GM23338 (cell line): ENCODE measurements around the gene SPANXN2. TPM values are rescaled to one million over a fixed set of nuclear protein-coding genes. Genes with fewer than 3 reads are reported as not detected.

Experiments used
- ATAC-seq: fragments of 200-7000 bp; cut with Tn5 transposase; 3 replicates; pipeline ENCODE4 v1.9.1; 2020
- DNase-seq: peaks from one replicate; pipeline ENCODE4 v3.0.0-alpha.2; 2015; ENCODE audit warnings: low spot score
- H2AFZ ChIP-seq: fragments of 200-600 bp; sonication (generic); 2 replicates; pipeline ENCODE4 v1.8.0; 2016; ENCODE audit warnings: antibody characterized with exemption, mild to moderate bottlenecking, moderate library complexity
- H3F3A ChIP-seq: fragments of 200-600 bp; sonication (generic); replicated peaks from 2 replicates; pipeline ENCODE4 v1.8.0; 2017; ENCODE audit warnings: antibody characterized with exemption, mixed run types, low read depth
- H3K27ac ChIP-seq: fragments of 200-600 bp; sonication (generic); 2 replicates; pipeline ENCODE4 v1.6.1; 2016; ENCODE audit warnings: low read depth
- H3K27me3 ChIP-seq: fragments of 200-600 bp; sonication (generic); 2 replicates; pipeline ENCODE4 v1.8.0; 2016; ENCODE audit warnings: mild to moderate bottlenecking, mixed run types, moderate library complexity; ENCODE audit not compliant: insufficient read depth
- H3K36me3 ChIP-seq: fragments of 200-600 bp; sonication (generic); 2 replicates; pipeline ENCODE4 v1.8.0; 2016; ENCODE audit warnings: mild to moderate bottlenecking; ENCODE audit not compliant: insufficient read depth
- H3K4me1 ChIP-seq: fragments of 200-600 bp; sonication (generic); 2 replicates; pipeline ENCODE4 v1.8.0; 2016; ENCODE audit warnings: mild to moderate bottlenecking, moderate library complexity; ENCODE audit not compliant: insufficient read depth
- H3K4me2 ChIP-seq: fragments of 200-600 bp; sonication (generic); 2 replicates; pipeline ENCODE4 v1.7.1; 2017; ENCODE audit warnings: mixed run types
- H3K4me3 ChIP-seq: fragments of 200-600 bp; sonication (generic); 2 replicates; pipeline ENCODE4 v1.6.1; 2016; ENCODE audit warnings: mixed run types
- H3K79me2 ChIP-seq: fragments of 200-600 bp; sonication (generic); replicated peaks from 2 replicates; pipeline ENCODE4 v1.8.0; 2017; ENCODE audit warnings: mild to moderate bottlenecking; ENCODE audit not compliant: insufficient read depth
- H3K9me2 ChIP-seq: fragments of 200-600 bp; sonication (generic); 2 replicates; pipeline ENCODE4 v1.8.0; 2017; ENCODE audit not compliant: insufficient read depth
- H4K20me1 ChIP-seq: fragments of 200-600 bp; sonication (generic); replicated peaks from 2 replicates; pipeline ENCODE4 v1.8.0; 2017; ENCODE audit warnings: mild to moderate bottlenecking; ENCODE audit not compliant: insufficient read depth
- H3K27ac Mint-ChIP-seq: 2 replicates; pipeline ENCODE4 v1.8.0; 2020; ENCODE audit warnings: inconsistent platforms, mild to moderate bottlenecking, moderate library complexity, mixed read lengths
- H3K27me3 Mint-ChIP-seq: 3 replicates; pipeline ENCODE4 v1.8.0; 2022; ENCODE audit warnings: low read depth, mild to moderate bottlenecking, moderate library complexity, mixed read lengths, inconsistent platforms; ENCODE audit not compliant: insufficient read depth, poor library complexity
- H3K36me3 Mint-ChIP-seq: 3 replicates; pipeline ENCODE4 v1.8.0; 2021; ENCODE audit warnings: low read depth, mild to moderate bottlenecking, inconsistent platforms, moderate library complexity, mixed read lengths
- H3K4me1 Mint-ChIP-seq: 3 replicates; pipeline ENCODE4 v1.8.0; 2020; ENCODE audit warnings: mild to moderate bottlenecking, inconsistent platforms, mixed read lengths
- H3K4me3 Mint-ChIP-seq: 3 replicates; pipeline ENCODE4 v1.8.0; 2021; ENCODE audit warnings: moderate library complexity, mild to moderate bottlenecking, inconsistent platforms, mixed read lengths
- H3K9me3 Mint-ChIP-seq: 3 replicates; pipeline ENCODE4 v1.8.0; 2020; ENCODE audit warnings: moderate library complexity, mild to moderate bottlenecking, inconsistent platforms, mixed read lengths
- CREB1 ChIP-seq: fragments of 250-450 bp; sonication (Bioruptor Pico); IDR thresholded peaks from 2 replicates; pipeline ENCODE4 v1.5.0; 2020; ENCODE audit warnings: low read depth, mild to moderate bottlenecking, moderate library complexity
- CTCF ChIP-seq, 2 experiments: fragments of 200-600 bp in 1 of 2; sonication (generic) in 1 of 2; conservative IDR thresholded peaks; 2 replicates each; pipeline versions ENCODE4 v1.5.1 to v1.6.1; 2016 to 2017; ENCODE audit warnings: antibody characterized with exemption in 2 of 2, low read depth in 2 of 2, mild to moderate bottlenecking in 2 of 2, moderate library complexity in 1 of 2
- ETS1 ChIP-seq: IDR thresholded peaks from 2 replicates; pipeline ENCODE4 v1.6.1; 2016; ENCODE audit warnings: antibody characterized with exemption
- EZH2 ChIP-seq: fragments of 200-600 bp; sonication (generic); IDR thresholded peaks from one replicate; pipeline ENCODE4 v1.8.0; 2017; ENCODE audit warnings: antibody characterized with exemption, mild to moderate bottlenecking, low read depth; ENCODE audit not compliant: unreplicated experiment
- EZH2phosphoT487 ChIP-seq: fragments of 200-600 bp; sonication (generic); IDR thresholded peaks from one replicate; pipeline ENCODE4 v1.8.1; 2018; ENCODE audit warnings: antibody characterized with exemption; ENCODE audit not compliant: unreplicated experiment
- JUNB ChIP-seq: IDR thresholded peaks from one replicate; pipeline ENCODE4 v1.6.1; 2016; ENCODE audit warnings: antibody characterized with exemption; ENCODE audit not compliant: unreplicated experiment
- NANOG ChIP-seq: IDR thresholded peaks from 2 replicates; pipeline ENCODE4 v1.6.1; 2016; ENCODE audit warnings: antibody characterized with exemption, borderline replicate concordance
- POLR2AphosphoS5 ChIP-seq: IDR thresholded peaks from 2 replicates; pipeline ENCODE4 v1.6.1; 2016; ENCODE audit warnings: antibody characterized with exemption, low read depth
- REST ChIP-seq: IDR thresholded peaks from one replicate; pipeline ENCODE4 v1.6.1; 2018; ENCODE audit warnings: antibody characterized with exemption; ENCODE audit not compliant: unreplicated experiment
- STAT1 ChIP-seq: IDR thresholded peaks from one replicate; pipeline ENCODE4 v1.6.1; 2016; ENCODE audit warnings: antibody characterized with exemption; ENCODE audit not compliant: unreplicated experiment
- ZNF114 ChIP-seq: fragments of 250-450 bp; sonication (Bioruptor Pico); IDR thresholded peaks from 2 replicates; pipeline ENCODE4 v1.5.0; 2020; ENCODE audit warnings: mild to moderate bottlenecking, moderate library complexity
- ZNF331 ChIP-seq: fragments of 250-450 bp; sonication (Bioruptor Pico); IDR thresholded peaks from 2 replicates; pipeline ENCODE4 v1.5.0; 2020; ENCODE audit warnings: low read depth, mild to moderate bottlenecking, moderate library complexity
- ZNF462 ChIP-seq: fragments of 250-450 bp; sonication (Bioruptor Pico); IDR thresholded peaks from 2 replicates; pipeline ENCODE4 v1.5.0; 2020; ENCODE audit warnings: mild to moderate bottlenecking, moderate library complexity
- polyA plus RNA-seq: library from polyadenylated mRNA; unstranded; fragments of >200 nt; fragmentation: Nextera tagmentation; extraction: Ambion mirVana; gene quantifications from 2 replicates; pipeline ENCODE4 v1.2.1, GENCODE V29; 2016
- total RNA-seq: library from RNA; depleted of rRNA; stranded (reverse); fragments of >200 nt; shearing (Covaris generic); gene quantifications from 2 replicates; pipeline ENCODE4 v1.2.3, GENCODE V29; 2014

Gene SPANXN2
- total and polyA plus RNA-seq, 2 experiments from 2014 or later = not detected

- no peak for ATAC-seq
- H3K27ac Mint-ChIP-seq = no peak overlapping the region
- no peak overlapping the region for H2AFZ ChIP-seq
- H3K4me3 ChIP-seq = no peak overlapping the region
- H3K36me3 Mint-ChIP-seq = no peaks in the 10 kb centered on the region; the same call in 2 of the 3 replicates
- no peak overlapping the region for H3K27ac ChIP-seq
- no peaks in the 10 kb centered on the region for H3K27me3 ChIP-seq
- no peaks in the 10 kb centered on the region for H3K79me2 ChIP-seq
- no peak overlapping the region for H3K4me2 ChIP-seq
- H3K4me3 Mint-ChIP-seq = no peak overlapping the region
- no peaks in the 10 kb centered on the region for H3K36me3 ChIP-seq
- H3K27me3 Mint-ChIP-seq = no peaks in the 10 kb centered on the region
- no peaks in the 10 kb centered on the region for H3F3A ChIP-seq
- no peak for DNase-seq
- H4K20me1 ChIP-seq = no peaks in the 10 kb centered on the region
- H3K4me1 ChIP-seq = no peaks in the 10 kb centered on the region
- no peaks in the 10 kb centered on the region for H3K4me1 Mint-ChIP-seq
- no peak for TF ChIP-seq ZNF114 (CRISPR knock-in tag)
- TF ChIP-seq ETS1 = no peak
- no peak for TF ChIP-seq JUNB
- no peak for TF ChIP-seq CTCF (conservative IDR thresholded peaks at IDR 0.05; ENCODE audit: low read depth in 2 of 2)
- no peak for TF ChIP-seq EZH2phosphoT487
- TF ChIP-seq STAT1 = no peak
- no peak for TF ChIP-seq CREB1
- no peak for TF ChIP-seq ZNF331
- TF ChIP-seq REST = no peak
- TF ChIP-seq EZH2 = no peak
- TF ChIP-seq POLR2AphosphoS5 = no peak
- no peak for TF ChIP-seq NANOG
- no peak for TF ChIP-seq ZNF462 (CRISPR knock-in tag)
- no peaks in the 10 kb centered on the region for H3K9me2 ChIP-seq
- H3K9me3 Mint-ChIP-seq = peaks cover 79% of the 10 kb centered on the region
Measured at GRCh38 chrX:143733866-143734265, 13.3 kb upstream of the SPANXN2 start.
